GDM1 (cell line): ENCODE measurements around the gene PDGFA.
"Not testable (repeated sequence)": the region's sequence is repeated elsewhere in the genome, so short reads cannot be mapped to it uniquely, and the experiment has no call there.

ENCODE experiments used
- DNase-seq: peaks from one replicate; lab custom pipeline; 2025; lab: John Stamatoyannopoulos, UW

Gene PDGFA

DNA sequence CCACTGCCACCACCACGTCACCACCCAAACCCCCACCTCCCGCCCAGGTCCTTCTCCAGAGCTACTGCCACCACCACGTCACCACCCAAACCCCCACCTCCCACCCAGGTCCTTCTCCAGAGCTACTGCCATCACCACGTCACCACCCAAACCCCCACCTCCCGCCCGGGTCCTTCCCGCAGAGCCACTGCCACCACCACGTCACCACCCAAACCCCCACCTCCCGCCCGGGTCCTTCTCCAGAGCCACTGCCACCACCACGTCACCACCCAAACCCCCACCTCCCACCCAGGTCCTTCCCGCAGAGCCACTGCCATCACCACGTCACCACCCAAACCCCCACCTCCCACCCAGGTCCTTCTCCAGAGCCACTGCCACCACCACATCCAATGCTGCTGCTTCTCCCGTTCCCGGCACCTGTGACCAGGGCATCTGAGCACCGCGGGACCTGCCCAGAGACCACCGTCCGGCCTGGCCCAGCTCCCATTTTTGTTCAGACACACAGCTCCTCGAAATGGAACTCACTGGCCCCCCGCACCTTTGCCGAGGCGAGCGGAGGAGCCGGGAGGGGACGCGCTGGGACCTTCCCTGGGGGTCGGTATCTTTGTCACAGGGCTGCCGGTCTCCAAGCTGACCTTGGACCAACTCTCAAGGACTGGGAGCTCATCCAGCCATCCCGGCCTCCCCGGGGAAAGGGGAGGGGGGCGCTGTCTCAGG, 32.7 kb upstream of the PDGFA start:
- DNase-seq: not testable (repeated sequence)

DNA sequence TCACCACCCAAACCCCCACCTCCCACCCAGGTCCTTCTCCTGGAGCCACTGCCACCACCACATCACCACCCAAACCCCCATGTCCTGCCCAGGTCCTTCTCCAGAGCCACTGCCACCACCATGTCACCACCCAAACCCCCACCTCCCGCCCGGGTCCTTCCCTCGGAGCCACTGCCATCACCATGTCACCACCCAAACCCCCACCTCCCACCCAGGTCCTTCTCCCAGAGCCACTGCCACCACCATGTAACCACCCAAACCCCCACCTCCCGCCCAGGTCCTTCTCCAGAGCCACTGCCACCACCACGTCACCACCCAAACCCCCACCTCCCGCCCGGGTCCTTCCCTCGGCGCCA, 31.9 kb upstream of the PDGFA start:
- DNase-seq: not testable (repeated sequence)

DNA sequence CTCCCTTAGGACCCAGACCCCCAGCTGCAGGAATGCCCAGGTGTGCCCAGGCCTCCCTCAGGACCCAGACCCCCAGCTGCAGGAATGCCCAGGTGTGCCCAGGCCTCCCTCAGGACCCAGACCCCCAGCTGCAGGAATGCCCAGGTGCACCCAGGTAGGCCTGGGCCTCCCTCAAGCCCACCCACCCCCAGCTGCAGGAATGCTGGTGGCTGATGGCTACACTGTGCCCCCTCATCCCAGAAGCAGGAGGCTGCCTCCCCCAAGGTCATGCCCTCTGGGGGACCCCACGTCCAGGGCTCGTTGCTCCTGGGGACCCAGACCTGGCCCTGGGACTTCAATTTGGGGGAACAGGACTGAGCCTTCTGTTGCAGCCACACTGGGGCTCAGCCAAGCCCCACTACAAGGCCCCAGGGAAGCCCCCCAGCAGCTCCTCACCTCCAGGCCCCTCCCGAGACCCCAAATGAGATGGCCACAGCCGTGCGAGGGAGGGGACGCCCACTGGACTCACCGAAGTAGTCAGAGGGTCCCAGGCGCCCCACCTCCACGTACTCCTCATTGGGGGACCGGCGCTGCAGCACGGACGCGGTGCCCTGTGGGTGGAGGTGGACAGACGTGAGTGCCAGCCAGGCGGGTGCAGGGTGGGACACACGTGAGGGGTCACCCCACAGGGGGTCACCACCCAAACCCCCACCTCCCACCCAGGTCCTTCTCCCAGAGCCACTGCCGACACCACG, 31.4 kb upstream of the PDGFA start:
- DNase-seq: no peak

DNA sequence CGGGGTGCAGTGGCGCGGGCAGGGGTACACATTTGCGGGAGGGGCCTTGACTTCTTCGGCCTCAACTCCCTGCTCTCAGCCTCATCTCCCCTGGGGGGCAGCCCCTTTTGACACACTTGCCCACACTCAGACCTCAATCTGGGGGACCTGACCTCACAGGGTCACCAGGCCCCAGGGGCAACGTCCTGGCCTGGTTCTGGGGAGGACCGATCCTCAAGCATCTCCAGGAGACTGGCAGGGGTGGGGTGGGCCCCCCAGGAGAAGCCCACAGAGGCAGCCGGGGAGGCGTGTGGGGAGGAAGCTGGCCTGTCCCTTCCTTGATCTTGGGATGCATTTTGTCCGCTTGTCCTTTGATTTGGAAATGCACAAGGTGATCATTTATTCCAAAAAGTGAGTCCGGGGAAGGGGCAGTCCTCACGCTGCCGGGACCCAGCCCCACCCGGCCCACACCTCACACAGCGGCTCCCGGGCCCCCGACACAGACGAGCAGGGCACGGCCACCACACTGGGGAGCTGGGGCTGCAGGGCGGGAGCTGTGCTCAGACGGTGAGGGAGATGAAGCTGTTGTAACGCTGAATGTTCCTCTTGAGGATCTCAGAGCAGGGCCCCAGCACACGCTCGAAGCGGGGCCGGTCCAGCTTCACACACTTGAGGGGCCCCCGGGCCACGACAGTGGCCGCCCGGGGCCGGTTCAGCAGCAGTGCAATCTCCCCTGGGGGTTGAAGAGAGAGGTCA, 30.4 kb upstream of the PDGFA start:
- DNase-seq: no peak

- no peak for DNase-seq
Observed at GRCh38 chr7:549066-549890, 29.6 kb upstream of the PDGFA start.

DNA sequence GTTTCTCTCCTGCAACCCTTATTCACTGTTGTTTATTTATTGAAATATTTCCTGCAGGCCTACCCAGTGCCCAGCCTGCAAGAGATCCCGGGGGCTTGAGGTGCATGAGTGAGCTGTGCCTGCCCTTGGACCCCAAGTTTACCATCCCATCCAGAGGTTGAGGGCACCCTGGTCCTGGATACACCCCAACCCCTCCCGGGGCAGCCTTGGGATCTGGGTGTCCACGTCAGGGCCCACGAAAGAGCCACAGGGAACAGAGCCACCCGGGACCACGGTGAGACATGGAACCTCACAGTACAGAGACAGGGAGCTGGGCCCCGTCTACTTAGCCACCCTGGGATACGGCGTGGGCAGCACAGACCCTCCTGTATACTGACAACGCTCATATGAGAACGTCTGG, 28.8 kb upstream of the PDGFA start:
- no peak for DNase-seq

DNA sequence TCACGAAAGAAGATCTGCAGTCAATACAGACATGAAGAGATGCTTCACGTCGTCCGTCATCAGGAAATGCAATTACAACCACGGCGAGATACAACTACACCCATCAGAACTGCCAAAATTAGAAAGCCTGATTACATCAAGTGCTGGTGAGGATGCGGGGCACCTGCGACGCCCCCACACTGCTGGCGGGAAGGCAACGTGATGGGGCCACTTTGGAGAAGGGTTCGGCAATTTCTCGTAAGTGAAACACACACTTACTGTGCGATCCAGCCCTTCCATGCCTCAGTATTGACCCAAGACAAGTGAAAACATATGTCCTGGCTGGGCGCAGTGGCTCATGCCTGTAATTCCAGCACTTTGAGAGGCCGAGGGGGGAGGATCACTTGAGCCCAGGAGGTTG, 25.8 kb upstream of the PDGFA start:
- no peak for DNase-seq

GRCh38 chr7:544338-545221, 24.9 kb upstream of the PDGFA start:
- no peak for DNase-seq

- DNase-seq: no peak
Observed at GRCh38 chr7:543501-544337, 24.1 kb upstream of the PDGFA start.

GRCh38 chr7:542713-543500, 23.3 kb upstream of the PDGFA start:
- DNase-seq: peak; percentile 31

- no peak for DNase-seq
Observed at GRCh38 chr7:542131-542712, 22.6 kb upstream of the PDGFA start.

DNA sequence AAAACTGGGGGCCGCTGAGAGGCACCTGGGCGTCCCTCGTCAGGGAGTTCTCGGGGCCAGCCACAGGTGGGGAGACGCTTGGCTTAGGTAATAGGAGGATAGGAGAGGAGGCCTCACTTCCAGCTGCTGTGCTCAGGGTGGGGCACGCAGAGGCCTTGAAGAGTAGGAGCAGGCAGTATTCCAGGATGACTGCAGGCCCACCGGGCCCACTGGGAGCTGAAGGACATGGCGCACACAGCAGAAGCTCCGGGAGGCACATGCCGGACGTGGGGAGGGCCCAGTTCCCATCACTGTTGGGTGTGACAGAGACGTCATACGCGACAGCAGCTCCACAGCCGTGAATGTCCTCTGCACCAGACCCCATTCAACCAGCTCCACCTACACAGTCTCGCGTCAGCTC, 22.0 kb upstream of the PDGFA start:
- DNase-seq: no peak

- no peak for DNase-seq
Observed at GRCh38 chr7:540997-541396, 21.4 kb upstream of the PDGFA start.

DNA sequence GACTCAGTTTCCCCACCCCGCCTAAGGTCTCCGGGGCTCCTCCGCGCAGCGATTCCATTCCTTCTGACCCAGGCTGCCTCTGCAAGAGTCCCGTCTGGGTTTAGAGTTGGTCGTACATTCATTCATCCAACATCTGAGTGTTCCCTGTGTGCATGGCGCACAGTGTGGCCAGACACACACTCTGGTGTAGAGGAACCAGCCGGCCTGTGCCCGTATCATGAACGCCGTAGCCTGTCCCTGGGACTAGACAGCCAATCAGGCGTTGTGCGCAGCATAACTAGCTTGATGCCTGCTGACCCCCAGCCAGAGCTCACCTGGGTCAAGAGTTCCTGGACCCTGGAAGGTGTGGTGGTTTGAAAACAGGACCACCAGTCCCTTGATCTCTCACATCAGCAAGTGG, 20.9 kb upstream of the PDGFA start:
- DNase-seq: no peak

DNA sequence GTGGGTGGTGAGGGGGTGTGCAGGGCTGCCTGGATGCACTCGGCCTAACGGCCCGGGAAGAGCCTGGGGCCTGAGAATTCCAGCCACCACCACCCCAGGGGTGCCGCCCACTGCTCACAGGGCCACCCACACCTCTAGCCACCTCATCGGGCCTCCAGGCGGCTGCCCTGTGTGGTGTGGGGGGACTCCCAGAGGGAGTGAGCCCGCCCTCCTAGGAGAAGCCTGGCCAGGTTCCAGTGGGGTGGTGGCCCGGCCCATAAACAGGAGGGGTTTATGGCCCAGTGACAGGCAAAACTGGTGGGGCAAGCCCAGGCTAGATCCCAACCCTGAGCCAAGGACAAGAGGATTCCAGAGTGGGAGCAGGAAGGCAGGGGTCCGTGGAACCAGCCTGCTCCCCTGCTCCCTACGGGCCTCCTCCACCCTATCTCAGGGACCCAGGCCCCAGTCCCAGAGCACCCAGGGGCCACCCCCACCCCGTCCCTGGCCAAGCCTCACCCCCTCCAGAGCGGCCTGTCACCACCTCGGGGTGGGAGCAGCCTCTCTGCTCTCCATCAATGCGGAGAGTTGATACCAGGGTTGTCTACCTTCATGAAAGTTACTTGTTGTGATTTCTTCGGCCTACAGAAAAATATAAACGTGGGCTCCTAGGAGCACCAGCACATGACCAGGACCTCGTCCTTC, 20.2 kb upstream of the PDGFA start:
- DNase-seq: no peak

DNA sequence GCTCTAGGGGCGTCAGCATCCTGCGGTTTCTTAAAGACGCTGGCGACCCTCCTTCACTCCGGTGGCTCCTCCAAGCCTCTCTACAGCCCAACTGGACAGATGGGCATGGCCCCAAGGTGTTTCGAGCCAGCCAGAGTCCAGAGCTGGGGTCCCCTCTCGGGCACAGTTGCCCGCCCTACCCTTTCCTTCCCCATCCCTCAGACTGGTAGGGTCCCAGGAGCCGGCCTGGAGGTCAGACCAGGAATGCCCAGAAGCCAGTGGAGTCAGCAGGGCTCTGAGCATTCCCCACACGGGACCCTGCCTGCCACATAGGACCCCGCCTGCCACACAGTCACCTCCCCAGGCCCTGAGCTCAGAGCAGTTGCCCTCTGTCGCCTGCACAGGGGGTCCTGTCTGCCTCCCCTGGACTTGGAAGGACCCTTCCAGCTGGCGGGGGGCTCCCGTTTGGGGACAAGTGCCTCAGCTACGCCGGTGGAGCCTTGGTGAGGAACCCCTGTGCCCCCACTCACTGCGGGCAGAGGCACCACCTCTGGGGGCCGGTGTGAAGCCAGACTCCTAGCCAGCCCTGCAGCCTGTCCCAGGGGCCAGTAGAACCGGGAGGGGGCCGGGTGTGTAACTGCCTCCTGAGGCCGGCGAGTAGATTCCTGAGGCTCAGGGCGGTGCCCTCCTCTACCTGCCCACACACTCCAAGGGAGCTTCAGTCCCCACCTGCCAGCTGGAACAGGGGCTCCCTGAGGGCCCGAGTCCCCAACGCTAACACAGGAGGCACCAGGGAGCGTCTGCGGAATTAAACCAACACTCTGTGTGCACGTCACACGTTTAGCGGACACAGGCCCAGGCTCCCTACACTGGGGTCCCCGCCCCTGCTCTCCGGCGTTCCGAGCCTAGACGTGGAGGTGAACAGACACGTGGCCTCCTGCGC, 19.4 kb upstream of the PDGFA start:
- no peak for DNase-seq

- DNase-seq: no peak
Observed at GRCh38 chr7:537911-538634, 18.4 kb upstream of the PDGFA start.
